GM19395 (cell line): ENCODE data around the gene MYB.
A peak's percentile ranks its signal among the peaks of the same experiment; 100 is the strongest.
"Not testable (repeated sequence)": the region's sequence is repeated elsewhere in the genome, so short reads cannot be mapped to it uniquely, and the experiment has no call there.

ENCODE experiments used
- ATAC-seq: cut with Tn5 transposase; IDR thresholded peaks from one replicate; pipeline ENCODE4 v1.9.1; 2021; ENCODE audit warnings: mild to moderate bottlenecking, moderate library complexity; ENCODE audit not compliant: unreplicated experiment

The MYB gene

GRCh38 chr6:135162678-135163439 lies 18.2 kb upstream of the MYB start:
- ATAC-seq, result peak; percentile 9

GRCh38 chr6:135163440-135163738 lies 17.7 kb upstream of the MYB start:
- peak; percentile 65 for ATAC-seq

- not testable (repeated sequence) for ATAC-seq
These were observed 16.7 kb upstream of the MYB start for GRCh38 chr6:135164387-135164786.

GRCh38 chr6:135165031-135165430 lies 16.1 kb upstream of the MYB start:
- ATAC-seq, result no peak

GRCh38 chr6:135166515-135166914 lies 14.6 kb upstream of the MYB start:
- no peak for ATAC-seq

GRCh38 chr6:135167617-135168016 lies 13.5 kb upstream of the MYB start:
- no peak for ATAC-seq

- no peak for ATAC-seq
These were observed 12.3 kb upstream of the MYB start for GRCh38 chr6:135168766-135169165.

- ATAC-seq, result no peak
These were observed 10.9 kb upstream of the MYB start for GRCh38 chr6:135170238-135170637.

GRCh38 chr6:135170849-135171248 lies 10.3 kb upstream of the MYB start:
- ATAC-seq, result no peak

GRCh38 chr6:135173242-135173988 lies 7.7 kb upstream of the MYB start:
- no peak for ATAC-seq

- ATAC-seq, result no peak
These were observed 7.1 kb upstream of the MYB start for GRCh38 chr6:135173989-135174484.

- ATAC-seq, result no peak
These were observed 5.0 kb upstream of the MYB start for GRCh38 chr6:135176058-135176457.

GRCh38 chr6:135176464-135176863 lies 4.6 kb upstream of the MYB start:
- ATAC-seq, result no peak

- ATAC-seq, result no peak
These were observed 1.7 kb upstream of the MYB start for GRCh38 chr6:135179372-135179771.

GRCh38 chr6:135179920-135180541 lies 1.1 kb upstream of the MYB start:
- no peak for ATAC-seq

GRCh38 chr6:135181333-135182070 lies 394 bp downstream of the MYB start:
- no peak for ATAC-seq

- peak; percentile 18 for ATAC-seq
These were observed 1.2 kb downstream of the MYB start for GRCh38 chr6:135182071-135183001.

GRCh38 chr6:135183002-135183531 lies 2.0 kb downstream of the MYB start:
- ATAC-seq, result peak; percentile 62

GRCh38 chr6:135183532-135184440 lies 2.7 kb downstream of the MYB start:
- ATAC-seq, result peak; percentile 42
